Kidney (tissue), 14 donors: ENCODE data around the gene KRTAP6-2. TPM values are rescaled to one million over a fixed set of nuclear protein-coding genes. Genes with fewer than 3 reads are reported as not detected.

Experiments
- DNase-seq, 5 donors: peaks; one replicate each; pipeline ENCODE4 v3.0.0-alpha.2; 2013 to 2020
- FAIRE-seq: peaks from 2 replicates; lab custom pipeline; 2012; peaks lifted over from hg19 to GRCh38; lab: Jason Lieb, UNC
- H3K27ac ChIP-seq, 2 donors: one replicate each; pipeline ENCODE4 v1.7.0; 2013; ENCODE audit warnings: low read depth in 2 of 2, low read length in 2 of 2, inconsistent platforms in 1 of 2
- H3K27me3 ChIP-seq: one replicate; pipeline ENCODE4 v1.7.1; 2013; ENCODE audit warnings: low read length, inconsistent platforms; ENCODE audit not compliant: control insufficient read depth, insufficient read depth
- H3K36me3 ChIP-seq, 3 donors: one replicate each; pipeline versions ENCODE4 v1.7.0 to v1.7.1; 2013; ENCODE audit warnings: low read length in 3 of 3, control low read depth in 1 of 3, inconsistent platforms in 1 of 3; ENCODE audit not compliant: insufficient read depth in 3 of 3, control insufficient read depth in 2 of 3
- H3K4me1 ChIP-seq, 3 donors: one replicate each; pipeline versions ENCODE4 v1.7.0 to v1.7.1; 2013; ENCODE audit warnings: low read length in 3 of 3, inconsistent platforms in 1 of 3, low read depth in 1 of 3; ENCODE audit not compliant: control insufficient read depth in 2 of 3, insufficient read depth in 2 of 3
- H3K4me3 ChIP-seq, 3 donors: one replicate each; pipeline versions ENCODE4 v1.7.0 to v1.8.1; 2013; ENCODE audit warnings: low read length in 3 of 3, control low read depth in 1 of 3, inconsistent platforms in 1 of 3
- H3K9ac ChIP-seq, 3 donors: one replicate each; pipeline versions ENCODE4 v1.7.0 to v1.7.1; 2013; ENCODE audit warnings: low read length in 3 of 3, control low read depth in 1 of 3, inconsistent platforms in 1 of 3
- H3K9me3 ChIP-seq, 3 donors: one replicate each; pipeline versions ENCODE4 v1.7.0 to v1.7.1; 2013; ENCODE audit warnings: low read length in 3 of 3, control low read depth in 1 of 3, inconsistent platforms in 1 of 3; ENCODE audit not compliant: control insufficient read depth in 2 of 3, insufficient read depth in 1 of 3
- intact Hi-C: fragments of 100-400 bp; cut with DNase I; formaldehyde crosslinking; loops from one replicate; pipeline ENCODE4 v1.11.1; 2022
- polyA plus RNA-seq: library from polyadenylated mRNA; stranded (reverse); fragments of 350-450 nt; fragmentation: Illumina TruSeq; extraction: RNeasy Lipid Tissue Mini Kit (QIAGEN cat#74804); gene quantifications from one replicate; pipeline ENCODE4 v1.2.3, GENCODE V29; 2014; ENCODE audit warnings: low read depth, low replicate concordance; ENCODE audit not compliant: insufficient read depth
- total RNA-seq: library from RNA; stranded (reverse); fragmentation: NEBNext Ultra II Directional; extraction: Animal tissue kit (Norgen Biotek cat#: 25700); gene quantifications from one replicate; pipeline ENCODE4 v1.2.1, GENCODE V29; 2021
- TF ChIP-seq, protein P1 (sequence below): IDR thresholded peaks from 3 replicates; pipeline ENCODE4 v1.5.1; 2012; ENCODE audit warnings: mild to moderate bottlenecking, moderate library complexity, borderline replicate concordance; ENCODE audit not compliant: insufficient read depth; ENCODE audit errors: extremely low read depth
- donor health status: control.
- donor health status: control.
- donor health status: control.
- donor health status: control.
- donor health status: control.
- donor health status: DM: yes; HTN: yes; CAD: no.
- donor health status: Normal renal cell carcinoma (clear cell type).

KRTAP6-2 gene
- total and polyA plus RNA-seq, 2 donors from 2014 or later, result not detected

DNA sequence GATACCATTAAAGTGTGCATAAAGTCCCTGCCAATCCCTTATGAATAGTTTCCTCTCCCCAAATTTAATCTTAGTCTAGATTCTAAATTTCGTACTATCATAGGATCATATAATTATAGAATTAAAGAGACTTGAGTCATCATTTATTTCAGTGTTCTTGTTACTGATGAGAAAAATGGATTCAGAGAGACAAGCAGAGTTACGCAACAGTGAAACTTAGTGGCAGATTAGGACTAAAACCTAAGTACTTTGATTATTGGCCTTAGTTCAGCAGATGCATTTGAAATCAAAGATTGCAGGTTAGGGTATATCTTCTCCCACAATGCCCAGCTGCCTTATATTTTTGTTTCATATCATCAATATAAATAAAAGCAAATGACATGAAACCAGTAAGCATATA, 36.7 kb downstream of the KRTAP6-2 start:
- DNase-seq (no peak), FAIRE-seq (no peak)
- Histone ChIP-seq H3K27me3 (no peaks in the 10 kb centered on the region), H3K4me3 (no peak overlapping the region), H3K4me1 (no peaks in the 10 kb centered on the region), H3K9ac (no peak overlapping the region), H3K36me3 (no peaks in the 10 kb centered on the region), H3K9me3 (no peaks in the 10 kb centered on the region), H3K27ac (no peak overlapping the region)
- intact Hi-C loops, result no loop called here
- TF ChIP-seq, protein P1, sequence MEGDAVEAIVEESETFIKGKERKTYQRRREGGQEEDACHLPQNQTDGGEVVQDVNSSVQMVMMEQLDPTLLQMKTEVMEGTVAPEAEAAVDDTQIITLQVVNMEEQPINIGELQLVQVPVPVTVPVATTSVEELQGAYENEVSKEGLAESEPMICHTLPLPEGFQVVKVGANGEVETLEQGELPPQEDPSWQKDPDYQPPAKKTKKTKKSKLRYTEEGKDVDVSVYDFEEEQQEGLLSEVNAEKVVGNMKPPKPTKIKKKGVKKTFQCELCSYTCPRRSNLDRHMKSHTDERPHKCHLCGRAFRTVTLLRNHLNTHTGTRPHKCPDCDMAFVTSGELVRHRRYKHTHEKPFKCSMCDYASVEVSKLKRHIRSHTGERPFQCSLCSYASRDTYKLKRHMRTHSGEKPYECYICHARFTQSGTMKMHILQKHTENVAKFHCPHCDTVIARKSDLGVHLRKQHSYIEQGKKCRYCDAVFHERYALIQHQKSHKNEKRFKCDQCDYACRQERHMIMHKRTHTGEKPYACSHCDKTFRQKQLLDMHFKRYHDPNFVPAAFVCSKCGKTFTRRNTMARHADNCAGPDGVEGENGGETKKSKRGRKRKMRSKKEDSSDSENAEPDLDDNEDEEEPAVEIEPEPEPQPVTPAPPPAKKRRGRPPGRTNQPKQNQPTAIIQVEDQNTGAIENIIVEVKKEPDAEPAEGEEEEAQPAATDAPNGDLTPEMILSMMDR, result no peak

DNA sequence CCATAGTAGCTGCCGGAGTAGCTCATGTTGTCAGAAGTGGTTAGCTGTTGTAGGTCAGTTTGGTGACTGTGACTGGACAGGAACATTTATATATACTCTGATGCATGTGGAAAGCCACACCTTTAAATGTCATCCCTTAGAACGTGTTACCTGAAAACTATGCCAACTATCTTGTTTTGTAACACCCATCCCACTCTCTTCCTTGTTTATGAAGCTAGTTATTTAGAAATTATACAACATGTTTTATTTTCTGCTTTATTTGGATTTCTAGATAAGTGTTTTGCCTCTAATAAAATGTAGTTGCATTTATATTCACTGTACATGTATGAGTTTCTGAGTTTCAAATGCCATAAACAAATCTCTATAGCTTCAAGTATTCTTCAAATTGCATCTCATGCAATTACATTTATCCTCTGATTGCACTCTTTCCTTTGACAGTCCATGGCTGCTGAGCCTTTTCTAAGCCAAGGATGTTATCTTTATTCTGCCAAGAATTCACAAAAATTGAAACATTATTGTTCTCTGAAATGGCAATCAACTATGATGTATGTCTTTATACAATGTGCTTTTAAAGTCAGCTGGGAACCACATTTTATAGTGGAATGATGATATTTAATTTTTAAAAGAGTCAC, 37.3 kb downstream of the KRTAP6-2 start, which contains the start of gene KRTAP19-7:
TSS of gene KRTAP19-7 (minus strand) at position 51 of the 632 bp plus-strand sequence. CDS start at position 26, 25 bp downstream.
- Histone ChIP-seq H3K4me3 (no peak within 1 kb of the TSS), H3K27me3 (no peaks in the 10 kb centered on the region), H3K36me3 (no peaks in the 10 kb centered on the region), H3K4me1 (no peaks in the 10 kb centered on the region), H3K27ac (no peak within 1 kb of the TSS), H3K9ac (no peak within 1 kb of the TSS), H3K9me3 (no peaks in the 10 kb centered on the region)
- TF ChIP-seq, protein P1, result no peak
- FAIRE-seq (no peak), DNase-seq (no peak)
- intact Hi-C loops, result no loop called here

DNA sequence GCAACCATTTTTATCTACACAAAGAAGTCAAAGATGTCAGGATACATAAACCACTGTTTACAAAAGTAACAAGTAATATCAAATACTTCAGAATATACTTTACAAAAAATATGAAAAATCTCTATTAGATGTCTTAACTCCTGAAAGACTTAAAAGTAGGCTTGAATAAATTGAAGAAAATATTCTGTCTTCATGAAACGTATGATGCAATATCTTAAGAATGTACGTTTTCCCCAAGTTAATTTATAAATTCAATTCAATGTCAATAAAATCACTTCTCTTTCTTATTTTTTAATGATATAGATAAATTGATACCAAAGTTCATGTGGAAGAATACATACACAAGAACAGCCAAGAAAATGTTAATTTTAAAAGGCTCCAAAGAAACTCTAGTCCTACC, 43.6 kb downstream of the KRTAP6-2 start:
- Histone ChIP-seq H3K4me3 (no peak overlapping the region), H3K27me3 (no peaks in the 10 kb centered on the region), H3K4me1 (no peaks in the 10 kb centered on the region), H3K27ac (no peak overlapping the region), H3K9ac (no peak overlapping the region), H3K36me3 (no peaks in the 10 kb centered on the region), H3K9me3 (no peaks in the 10 kb centered on the region)
- TF ChIP-seq, protein P1, result no peak
- no peak for DNase-seq
- intact Hi-C loops, result no loop called here
- FAIRE-seq, result no peak
